Upper lobe of right lung (tissue), 1 donor: ENCODE measurements around the gene KCNC4. TPM values are rescaled to one million over a fixed set of nuclear protein-coding genes. Genes with fewer than 3 reads are reported as not detected.
A peak's percentile ranks its signal among the peaks of the same experiment; 100 is the strongest.

ENCODE experiments used
- ATAC-seq: fragments of 200-7000 bp; cut with Tn5 transposase; one replicate; pipeline ENCODE4 v1.9.1; 2020; ENCODE audit warnings: mild to moderate bottlenecking, moderate library complexity
- DNase-seq: peaks from one replicate; pipeline ENCODE4 v3.0.0-alpha.2; 2020
- H3K27ac ChIP-seq: fragments of 200-600 bp; one replicate; pipeline ENCODE4 v1.8.0; 2022
- H3K27me3 ChIP-seq: fragments of 200-600 bp; one replicate; pipeline ENCODE4 v1.8.0; 2022; ENCODE audit warnings: mild to moderate bottlenecking
- H3K36me3 ChIP-seq: fragments of 200-600 bp; one replicate; pipeline ENCODE4 v1.8.0; 2022
- H3K4me1 ChIP-seq: fragments of 200-600 bp; one replicate; pipeline ENCODE4 v1.8.0; 2022
- H3K4me3 ChIP-seq: fragments of 200-600 bp; one replicate; pipeline ENCODE4 v1.8.0; 2022; ENCODE audit warnings: mild to moderate bottlenecking
- H3K9me3 ChIP-seq: fragments of 200-600 bp; one replicate; pipeline ENCODE4 v1.8.0; 2022
- CTCF ChIP-seq: fragments of 200-600 bp; IDR thresholded peaks from one replicate; pipeline ENCODE4 v1.8.0; 2022; ENCODE audit warnings: antibody characterized with exemption
- intact Hi-C: fragments of 100-400 bp; cut with DNase I; formaldehyde crosslinking; loops from one replicate; pipeline ENCODE4 v1.11.0; 2022
- total RNA-seq: library from RNA; stranded (reverse); fragmentation: NEBNext Ultra II Directional; extraction: Animal tissue kit (Norgen Biotek cat#: 25700); gene quantifications from one replicate; pipeline ENCODE4 v1.2.1, GENCODE V29; 2021
- donor health status: DM: no; HTN: yes; CAD: no; lungs with severe emphysema.

Gene KCNC4
- total RNA-seq, 1 donor from 2014 or later = 11.1 TPM

GRCh38 chr1:110203021-110203661, 7.0 kb upstream of the KCNC4 start:
- intact Hi-C loops = loop anchor here (2.0 to 5.0 kb wide), 2 partner anchors 110 to 259 kb away; no protein-coding TSS in a partner anchor
- Histone ChIP-seq H3K27ac (no peak overlapping the region), H3K27me3 (no peaks in the 10 kb centered on the region), H3K4me3 (no peak overlapping the region), H3K9me3 (no peaks in the 10 kb centered on the region), H3K36me3 (no peaks in the 10 kb centered on the region), H3K4me1 (no peaks in the 10 kb centered on the region)
- DNase-seq (no peak), ATAC-seq (peak; percentile 65)
- peak; percentile 86 for TF ChIP-seq CTCF

- DNase-seq (no peak), ATAC-seq (no peak)
- H3K4me1 ChIP-seq = peaks cover 6% of the 10 kb centered on the region
- intact Hi-C loops = no loop called here
- H3K27me3 ChIP-seq = no peaks in the 10 kb centered on the region
- H3K36me3 ChIP-seq = no peaks in the 10 kb centered on the region
- H3K4me3 ChIP-seq = no peak overlapping the region
- H3K27ac ChIP-seq = no peak overlapping the region
- no peaks in the 10 kb centered on the region for H3K9me3 ChIP-seq
- no peak for TF ChIP-seq CTCF
Observed at GRCh38 chr1:110205156-110205555, 5.0 kb upstream of the KCNC4 start.

- no peaks in the 10 kb centered on the region for H3K9me3 ChIP-seq
- H3K4me1 ChIP-seq = peaks cover 6% of the 10 kb centered on the region
- no peaks in the 10 kb centered on the region for H3K27me3 ChIP-seq
- no peak overlapping the region for H3K27ac ChIP-seq
- no peak overlapping the region for H3K4me3 ChIP-seq
- no peak for DNase-seq
- no peak for ATAC-seq
- H3K36me3 ChIP-seq = no peaks in the 10 kb centered on the region
- intact Hi-C loops = no loop called here
- TF ChIP-seq CTCF = no peak
Observed at GRCh38 chr1:110205591-110206155, 4.4 kb upstream of the KCNC4 start.

- Histone ChIP-seq H3K9me3 (no peaks in the 10 kb centered on the region), H3K4me3 (no peak overlapping the region), H3K4me1 (peaks cover 6% of the 10 kb centered on the region), H3K36me3 (no peaks in the 10 kb centered on the region), H3K27ac (no peak overlapping the region), H3K27me3 (no peaks in the 10 kb centered on the region)
- TF ChIP-seq CTCF = no peak
- no peak for DNase-seq
- intact Hi-C loops = no loop called here
- ATAC-seq = no peak
Observed at GRCh38 chr1:110206261-110206920, 3.7 kb upstream of the KCNC4 start.

- TF ChIP-seq CTCF = peak; percentile 89
- Histone ChIP-seq H3K4me1 (peaks cover 6% of the 10 kb centered on the region), H3K27me3 (no peaks in the 10 kb centered on the region), H3K27ac (no peak overlapping the region), H3K9me3 (no peaks in the 10 kb centered on the region), H3K4me3 (no peak overlapping the region), H3K36me3 (no peaks in the 10 kb centered on the region)
- intact Hi-C loops = no loop called here
- peak; percentile 80 for DNase-seq
- ATAC-seq = peak; percentile 50
Observed at GRCh38 chr1:110207831-110208230, 2.3 kb upstream of the KCNC4 start.
